Neural cell (in vitro differentiated cells): ENCODE results near the gene MLST8.

ENCODE experiments used
- EZH2 ChIP-seq: fragments of 200-600, 300-800 bp; shearing (Covaris generic), sonication (generic); IDR thresholded peaks from 2 replicates; pipeline ENCODE4 v1.6.1; 2014; ENCODE audit warnings: antibody characterized with exemption, low read length, borderline replicate concordance, mild to moderate bottlenecking; ENCODE audit not compliant: insufficient read depth, poor library complexity, severe bottlenecking
- MXI1 ChIP-seq: fragments of 450-650 bp; conservative IDR thresholded peaks from 2 replicates; pipeline ENCODE4 v1.6.1; 2014; ENCODE audit warnings: antibody characterized with exemption, mild to moderate bottlenecking; ENCODE audit not compliant: poor library complexity, severe bottlenecking
- POLR2AphosphoS5 ChIP-seq: IDR thresholded peaks from 2 replicates; pipeline ENCODE4 v1.6.1; 2012
- TAF1 ChIP-seq: IDR thresholded peaks from 2 replicates; pipeline ENCODE4 v1.6.1; 2012; ENCODE audit warnings: low read depth
- TF ChIP-seq, protein P1 (sequence below): fragments of 450-650 bp; IDR thresholded peaks from 2 replicates; pipeline ENCODE4 v1.5.1; 2014; ENCODE audit warnings: antibody characterized with exemption, mild to moderate bottlenecking, moderate library complexity; ENCODE audit not compliant: poor library complexity, severe bottlenecking
- TF ChIP-seq, protein P2 (sequence below): IDR thresholded peaks from 2 replicates; pipeline ENCODE4 v1.6.1; 2012; ENCODE audit warnings: borderline replicate concordance

DNA sequence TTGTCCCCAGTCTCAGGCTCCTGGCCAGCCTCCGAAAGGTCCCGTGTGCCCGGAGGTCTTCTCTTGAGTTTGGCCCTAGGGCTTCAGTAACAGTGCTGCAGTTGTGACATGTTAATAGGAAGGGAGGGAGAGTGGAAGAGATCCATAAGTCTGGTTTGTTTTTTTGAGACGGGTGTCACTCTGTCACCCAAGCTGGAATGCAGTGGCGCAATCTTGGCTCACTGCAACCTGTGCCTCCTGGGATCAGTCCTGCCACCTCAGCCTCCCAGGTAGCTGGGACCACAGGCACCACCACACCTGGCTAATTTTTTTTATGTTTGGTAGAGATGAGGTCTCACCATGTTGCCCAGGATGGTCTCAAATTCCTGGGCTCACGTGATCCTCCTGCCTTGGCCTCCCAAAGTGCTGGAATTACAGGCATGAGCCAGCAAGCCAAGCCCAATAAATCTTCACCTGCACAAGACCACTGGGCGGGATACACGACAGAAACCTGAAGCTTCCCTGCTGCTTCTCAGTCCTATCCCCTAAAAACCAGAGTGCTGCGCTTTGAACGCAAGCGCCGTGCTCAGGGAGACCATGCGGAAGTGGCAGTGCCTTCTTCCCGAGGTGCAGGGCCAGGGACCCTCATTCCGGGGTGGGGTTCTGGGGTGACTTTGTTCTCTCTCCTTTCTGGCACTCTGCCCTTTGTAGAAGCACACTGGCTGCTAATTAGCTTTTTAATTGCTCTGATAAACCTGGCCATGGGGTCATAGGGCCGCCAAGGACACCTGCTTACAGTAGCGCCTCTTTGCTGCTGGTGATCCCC is 38.8 kb upstream of the MLST8 start:
- TF ChIP-seq, protein P1, sequence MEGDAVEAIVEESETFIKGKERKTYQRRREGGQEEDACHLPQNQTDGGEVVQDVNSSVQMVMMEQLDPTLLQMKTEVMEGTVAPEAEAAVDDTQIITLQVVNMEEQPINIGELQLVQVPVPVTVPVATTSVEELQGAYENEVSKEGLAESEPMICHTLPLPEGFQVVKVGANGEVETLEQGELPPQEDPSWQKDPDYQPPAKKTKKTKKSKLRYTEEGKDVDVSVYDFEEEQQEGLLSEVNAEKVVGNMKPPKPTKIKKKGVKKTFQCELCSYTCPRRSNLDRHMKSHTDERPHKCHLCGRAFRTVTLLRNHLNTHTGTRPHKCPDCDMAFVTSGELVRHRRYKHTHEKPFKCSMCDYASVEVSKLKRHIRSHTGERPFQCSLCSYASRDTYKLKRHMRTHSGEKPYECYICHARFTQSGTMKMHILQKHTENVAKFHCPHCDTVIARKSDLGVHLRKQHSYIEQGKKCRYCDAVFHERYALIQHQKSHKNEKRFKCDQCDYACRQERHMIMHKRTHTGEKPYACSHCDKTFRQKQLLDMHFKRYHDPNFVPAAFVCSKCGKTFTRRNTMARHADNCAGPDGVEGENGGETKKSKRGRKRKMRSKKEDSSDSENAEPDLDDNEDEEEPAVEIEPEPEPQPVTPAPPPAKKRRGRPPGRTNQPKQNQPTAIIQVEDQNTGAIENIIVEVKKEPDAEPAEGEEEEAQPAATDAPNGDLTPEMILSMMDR, result no peak
- TF ChIP-seq TAF1, result no peak
- TF ChIP-seq EZH2, result no peak
- TF ChIP-seq POLR2AphosphoS5, result no peak
- TF ChIP-seq, protein P2, sequence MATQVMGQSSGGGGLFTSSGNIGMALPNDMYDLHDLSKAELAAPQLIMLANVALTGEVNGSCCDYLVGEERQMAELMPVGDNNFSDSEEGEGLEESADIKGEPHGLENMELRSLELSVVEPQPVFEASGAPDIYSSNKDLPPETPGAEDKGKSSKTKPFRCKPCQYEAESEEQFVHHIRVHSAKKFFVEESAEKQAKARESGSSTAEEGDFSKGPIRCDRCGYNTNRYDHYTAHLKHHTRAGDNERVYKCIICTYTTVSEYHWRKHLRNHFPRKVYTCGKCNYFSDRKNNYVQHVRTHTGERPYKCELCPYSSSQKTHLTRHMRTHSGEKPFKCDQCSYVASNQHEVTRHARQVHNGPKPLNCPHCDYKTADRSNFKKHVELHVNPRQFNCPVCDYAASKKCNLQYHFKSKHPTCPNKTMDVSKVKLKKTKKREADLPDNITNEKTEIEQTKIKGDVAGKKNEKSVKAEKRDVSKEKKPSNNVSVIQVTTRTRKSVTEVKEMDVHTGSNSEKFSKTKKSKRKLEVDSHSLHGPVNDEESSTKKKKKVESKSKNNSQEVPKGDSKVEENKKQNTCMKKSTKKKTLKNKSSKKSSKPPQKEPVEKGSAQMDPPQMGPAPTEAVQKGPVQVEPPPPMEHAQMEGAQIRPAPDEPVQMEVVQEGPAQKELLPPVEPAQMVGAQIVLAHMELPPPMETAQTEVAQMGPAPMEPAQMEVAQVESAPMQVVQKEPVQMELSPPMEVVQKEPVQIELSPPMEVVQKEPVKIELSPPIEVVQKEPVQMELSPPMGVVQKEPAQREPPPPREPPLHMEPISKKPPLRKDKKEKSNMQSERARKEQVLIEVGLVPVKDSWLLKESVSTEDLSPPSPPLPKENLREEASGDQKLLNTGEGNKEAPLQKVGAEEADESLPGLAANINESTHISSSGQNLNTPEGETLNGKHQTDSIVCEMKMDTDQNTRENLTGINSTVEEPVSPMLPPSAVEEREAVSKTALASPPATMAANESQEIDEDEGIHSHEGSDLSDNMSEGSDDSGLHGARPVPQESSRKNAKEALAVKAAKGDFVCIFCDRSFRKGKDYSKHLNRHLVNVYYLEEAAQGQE, result no peak
- no peak for TF ChIP-seq MXI1
